ENCODE results near the gene DOCK2.

The DOCK2 gene

GRCh38 chr5:169648725-169649310 lies 11.7 kb downstream of the DOCK2 start:
- Histone ChIP-seq H4K20me1 (ENCODE audit: low read depth, low read length) (peaks cover 63% of the 10 kb centered on the region), H3K79me2 (ENCODE audit: insufficient read depth, low read length) (peaks cover 100% of the 10 kb centered on the region), H2AFZ (ENCODE audit: low read depth, low read length, severe bottlenecking) (no peak overlapping the region), H3K27ac (ENCODE audit: low read depth, low read length) (no peak overlapping the region), H3K4me2 (ENCODE audit: low read depth, low read length, poor library complexity, severe bottlenecking) (no peak overlapping the region), H3K9me3 (ENCODE audit: insufficient read depth, low read length) (no peaks in the 10 kb centered on the region), H3K4me3 (ENCODE audit: insufficient read depth, low read length, poor library complexity, severe bottlenecking) (no peak overlapping the region), H3K36me3 (ENCODE audit: low read length) (no peaks in the 10 kb centered on the region), H3K9me2 (replicated peaks; ENCODE audit: insufficient read depth, low read length) (no peaks in the 10 kb centered on the region), H3K9ac (ENCODE audit: low read length) (no peak overlapping the region), H3K27me3 (ENCODE audit: low read length) (no peaks in the 10 kb centered on the region), H3F3A (ENCODE audit: insufficient read depth) (no peaks in the 10 kb centered on the region)
- no peak for TF ChIP-seq EZH2phosphoT487 (conservative IDR thresholded peaks at IDR 0.05; ENCODE audit: low read length)
- TF ChIP-seq, protein P1, sequence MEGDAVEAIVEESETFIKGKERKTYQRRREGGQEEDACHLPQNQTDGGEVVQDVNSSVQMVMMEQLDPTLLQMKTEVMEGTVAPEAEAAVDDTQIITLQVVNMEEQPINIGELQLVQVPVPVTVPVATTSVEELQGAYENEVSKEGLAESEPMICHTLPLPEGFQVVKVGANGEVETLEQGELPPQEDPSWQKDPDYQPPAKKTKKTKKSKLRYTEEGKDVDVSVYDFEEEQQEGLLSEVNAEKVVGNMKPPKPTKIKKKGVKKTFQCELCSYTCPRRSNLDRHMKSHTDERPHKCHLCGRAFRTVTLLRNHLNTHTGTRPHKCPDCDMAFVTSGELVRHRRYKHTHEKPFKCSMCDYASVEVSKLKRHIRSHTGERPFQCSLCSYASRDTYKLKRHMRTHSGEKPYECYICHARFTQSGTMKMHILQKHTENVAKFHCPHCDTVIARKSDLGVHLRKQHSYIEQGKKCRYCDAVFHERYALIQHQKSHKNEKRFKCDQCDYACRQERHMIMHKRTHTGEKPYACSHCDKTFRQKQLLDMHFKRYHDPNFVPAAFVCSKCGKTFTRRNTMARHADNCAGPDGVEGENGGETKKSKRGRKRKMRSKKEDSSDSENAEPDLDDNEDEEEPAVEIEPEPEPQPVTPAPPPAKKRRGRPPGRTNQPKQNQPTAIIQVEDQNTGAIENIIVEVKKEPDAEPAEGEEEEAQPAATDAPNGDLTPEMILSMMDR (IDR thresholded peaks at IDR 0.05; ENCODE audit: insufficient read depth, low read length, poor library complexity, severe bottlenecking) = no peak

DNA sequence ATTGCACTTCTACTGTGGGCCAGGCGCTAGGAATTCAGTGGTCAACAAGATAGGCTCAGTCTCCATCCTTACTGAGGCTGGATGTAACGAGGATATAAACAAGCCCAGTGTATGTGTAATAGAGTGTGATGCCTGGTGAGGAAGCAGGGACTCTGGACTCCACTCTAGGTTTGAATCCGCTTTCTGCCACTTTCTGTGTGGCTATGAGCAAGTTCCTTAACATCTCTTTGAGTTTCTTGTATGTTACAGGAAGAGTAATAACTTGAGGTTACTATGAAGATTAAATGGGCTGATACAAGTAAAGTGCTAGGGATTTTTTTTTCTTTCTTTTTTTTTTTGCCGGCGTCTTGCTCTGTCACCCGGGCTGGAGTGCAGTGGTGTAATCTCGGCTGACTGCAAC lies 12.4 kb downstream of the DOCK2 start:
- no peaks in the 10 kb centered on the region for H3K9me2 ChIP-seq (replicated peaks; ENCODE audit: insufficient read depth, low read length)
- H3K27ac ChIP-seq (ENCODE audit: low read depth, low read length) = no peak overlapping the region
- H3K4me2 ChIP-seq (ENCODE audit: low read depth, low read length, poor library complexity, severe bottlenecking) = no peak overlapping the region
- no peak overlapping the region for H3K9ac ChIP-seq (ENCODE audit: low read length)
- H3K9me3 ChIP-seq (ENCODE audit: insufficient read depth, low read length) = no peaks in the 10 kb centered on the region
- H2AFZ ChIP-seq (ENCODE audit: low read depth, low read length, severe bottlenecking) = no peak overlapping the region
- H3K79me2 ChIP-seq (ENCODE audit: insufficient read depth, low read length) = peaks cover 100% of the 10 kb centered on the region
- H3F3A ChIP-seq (ENCODE audit: insufficient read depth) = no peaks in the 10 kb centered on the region
- no peak overlapping the region for H3K4me3 ChIP-seq (ENCODE audit: insufficient read depth, low read length, poor library complexity, severe bottlenecking)
- peaks cover 64% of the 10 kb centered on the region for H4K20me1 ChIP-seq (ENCODE audit: low read depth, low read length)
- no peaks in the 10 kb centered on the region for H3K27me3 ChIP-seq (ENCODE audit: low read length)
- H3K36me3 ChIP-seq (ENCODE audit: low read length) = peaks cover 4% of the 10 kb centered on the region; the same call in 1 of the 2 replicates
- no peak for TF ChIP-seq EZH2phosphoT487 (conservative IDR thresholded peaks at IDR 0.05; ENCODE audit: low read length)
- TF ChIP-seq, protein P1 (IDR thresholded peaks at IDR 0.05; ENCODE audit: insufficient read depth, low read length, poor library complexity, severe bottlenecking) = no peak

DNA sequence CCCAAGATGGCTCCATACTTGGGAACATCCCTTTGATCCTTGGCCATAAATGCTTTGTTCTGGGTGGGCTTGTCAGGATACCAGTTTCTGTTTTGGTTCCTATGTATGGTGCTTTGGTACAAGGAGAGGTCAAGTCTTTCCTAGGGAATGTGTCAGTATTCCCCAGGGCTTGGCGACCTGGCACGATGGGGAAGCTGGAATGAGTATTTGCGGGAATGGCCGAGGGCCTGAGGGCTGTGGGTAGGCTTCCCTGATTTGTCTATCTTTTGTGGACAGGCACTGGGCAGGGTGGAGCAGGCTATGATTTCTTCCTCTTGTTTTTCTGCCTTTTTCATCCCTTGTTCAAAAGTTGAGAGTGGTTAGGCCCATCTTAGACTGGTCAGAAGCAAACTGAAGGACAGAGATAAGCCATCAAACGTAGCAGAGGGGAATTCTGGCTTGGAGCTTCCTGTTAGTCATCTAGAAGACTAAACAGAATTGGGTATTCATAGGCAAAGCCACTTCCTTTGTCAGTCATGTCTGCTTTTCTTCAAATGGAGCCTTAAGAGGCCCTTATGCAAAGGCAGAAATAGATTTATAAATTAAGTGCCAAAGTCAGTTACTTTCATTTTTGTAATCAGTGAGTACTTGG lies 13.7 kb downstream of the DOCK2 start:
- H3K4me3 ChIP-seq (ENCODE audit: insufficient read depth, low read length, poor library complexity, severe bottlenecking) = no peak overlapping the region
- no peaks in the 10 kb centered on the region for H3K9me3 ChIP-seq (ENCODE audit: insufficient read depth, low read length)
- no peaks in the 10 kb centered on the region for H3K27me3 ChIP-seq (ENCODE audit: low read length)
- no peak overlapping the region for H3K4me2 ChIP-seq (ENCODE audit: low read depth, low read length, poor library complexity, severe bottlenecking)
- TF ChIP-seq, protein P1 (IDR thresholded peaks at IDR 0.05; ENCODE audit: insufficient read depth, low read length, poor library complexity, severe bottlenecking) = no peak
- TF ChIP-seq EZH2phosphoT487 (conservative IDR thresholded peaks at IDR 0.05; ENCODE audit: low read length) = no peak
- H3K79me2 ChIP-seq (ENCODE audit: insufficient read depth, low read length) = peaks cover 100% of the 10 kb centered on the region
- H3K36me3 ChIP-seq (ENCODE audit: low read length) = peaks cover 12% of the 10 kb centered on the region; the same call in 1 of the 2 replicates
- no peaks in the 10 kb centered on the region for H3K9me2 ChIP-seq (replicated peaks; ENCODE audit: insufficient read depth, low read length)
- H3F3A ChIP-seq (ENCODE audit: insufficient read depth) = no peaks in the 10 kb centered on the region
- H3K27ac ChIP-seq (ENCODE audit: low read depth, low read length) = no peak overlapping the region
- no peak overlapping the region for H2AFZ ChIP-seq (ENCODE audit: low read depth, low read length, severe bottlenecking)
- peaks cover 64% of the 10 kb centered on the region for H4K20me1 ChIP-seq (ENCODE audit: low read depth, low read length)
- no peak overlapping the region for H3K9ac ChIP-seq (ENCODE audit: low read length)
